WERI-Rb-1 (cell line): ENCODE results near the gene FAM227B.
"Not testable (repeated sequence)": the region's sequence is repeated elsewhere in the genome, so short reads cannot be mapped to it uniquely, and the experiment has no call there.

Experiments
- DNase-seq: peaks from one replicate; pipeline ENCODE4 v3.0.0-alpha.2; 2020
- H3K27ac ChIP-seq: fragments of 250-450 bp; sonication (Bioruptor Pico); 2 replicates; pipeline ENCODE4 v1.5.1; 2020; ENCODE audit warnings: mild to moderate bottlenecking, moderate library complexity
- H3K27me3 ChIP-seq: fragments of 250-450 bp; sonication (Bioruptor Pico); 2 replicates; pipeline ENCODE4 v1.5.1; 2021; ENCODE audit warnings: mild to moderate bottlenecking, low read depth, moderate library complexity; ENCODE audit not compliant: insufficient read depth, severe bottlenecking
- H3K36me3 ChIP-seq: fragments of 250-450 bp; sonication (Bioruptor Pico); 2 replicates; pipeline ENCODE4 v1.5.1; 2020; ENCODE audit warnings: mild to moderate bottlenecking, moderate library complexity
- H3K4me3 ChIP-seq: 2 replicates; pipeline ENCODE4 v1.5.1; 2011; ENCODE audit warnings: low read depth, mild to moderate bottlenecking, control low read depth, low read length
- H3K9me3 ChIP-seq: fragments of 250-450 bp; sonication (Bioruptor Pico); 2 replicates; pipeline ENCODE4 v1.5.1; 2021; ENCODE audit warnings: mild to moderate bottlenecking, moderate library complexity; ENCODE audit not compliant: severe bottlenecking
- TF ChIP-seq, protein P1 (sequence below): IDR thresholded peaks from 2 replicates; pipeline ENCODE4 v1.5.1; 2011; ENCODE audit warnings: low read depth, mild to moderate bottlenecking, control low read depth, inconsistent platforms, low read length

FAM227B gene

GRCh38 chr15:49418811-49419210, 201.8 kb downstream of the FAM227B start:
- H3K36me3 ChIP-seq, result no peaks in the 10 kb centered on the region
- DNase-seq, result no peak
- H3K27me3 ChIP-seq, result no peaks in the 10 kb centered on the region
- no peak overlapping the region for H3K4me3 ChIP-seq
- H3K9me3 ChIP-seq, result no peaks in the 10 kb centered on the region
- TF ChIP-seq, protein P1, sequence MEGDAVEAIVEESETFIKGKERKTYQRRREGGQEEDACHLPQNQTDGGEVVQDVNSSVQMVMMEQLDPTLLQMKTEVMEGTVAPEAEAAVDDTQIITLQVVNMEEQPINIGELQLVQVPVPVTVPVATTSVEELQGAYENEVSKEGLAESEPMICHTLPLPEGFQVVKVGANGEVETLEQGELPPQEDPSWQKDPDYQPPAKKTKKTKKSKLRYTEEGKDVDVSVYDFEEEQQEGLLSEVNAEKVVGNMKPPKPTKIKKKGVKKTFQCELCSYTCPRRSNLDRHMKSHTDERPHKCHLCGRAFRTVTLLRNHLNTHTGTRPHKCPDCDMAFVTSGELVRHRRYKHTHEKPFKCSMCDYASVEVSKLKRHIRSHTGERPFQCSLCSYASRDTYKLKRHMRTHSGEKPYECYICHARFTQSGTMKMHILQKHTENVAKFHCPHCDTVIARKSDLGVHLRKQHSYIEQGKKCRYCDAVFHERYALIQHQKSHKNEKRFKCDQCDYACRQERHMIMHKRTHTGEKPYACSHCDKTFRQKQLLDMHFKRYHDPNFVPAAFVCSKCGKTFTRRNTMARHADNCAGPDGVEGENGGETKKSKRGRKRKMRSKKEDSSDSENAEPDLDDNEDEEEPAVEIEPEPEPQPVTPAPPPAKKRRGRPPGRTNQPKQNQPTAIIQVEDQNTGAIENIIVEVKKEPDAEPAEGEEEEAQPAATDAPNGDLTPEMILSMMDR, result no peak
- no peak overlapping the region for H3K27ac ChIP-seq

DNA sequence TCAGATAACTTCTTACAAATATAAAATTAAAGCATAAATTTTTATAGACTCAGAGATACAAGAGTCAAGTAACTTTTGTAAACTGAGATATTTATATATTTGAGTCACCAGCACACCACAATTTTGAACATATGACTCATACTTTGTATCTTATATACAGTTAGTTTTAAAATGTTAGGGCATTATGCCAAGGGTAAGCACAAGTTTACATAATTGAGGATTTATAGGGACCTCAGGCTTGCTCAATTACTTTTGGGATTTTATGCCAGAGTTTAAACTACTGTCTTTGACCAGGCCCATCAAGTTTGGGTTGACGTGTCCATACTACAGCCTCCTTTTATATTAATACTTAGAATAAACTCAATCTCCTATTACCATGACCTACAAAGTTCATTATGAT, 205.0 kb downstream of the FAM227B start:
- no peak overlapping the region for H3K4me3 ChIP-seq
- H3K36me3 ChIP-seq, result no peaks in the 10 kb centered on the region
- no peak overlapping the region for H3K27ac ChIP-seq
- no peak for DNase-seq
- TF ChIP-seq, protein P1, result no peak
- no peaks in the 10 kb centered on the region for H3K9me3 ChIP-seq
- H3K27me3 ChIP-seq, result no peaks in the 10 kb centered on the region

GRCh38 chr15:49415149-49415548, 205.5 kb downstream of the FAM227B start:
- H3K36me3 ChIP-seq, result no peaks in the 10 kb centered on the region
- no peak for DNase-seq
- no peaks in the 10 kb centered on the region for H3K9me3 ChIP-seq
- no peaks in the 10 kb centered on the region for H3K27me3 ChIP-seq
- H3K4me3 ChIP-seq, result no peak overlapping the region
- H3K27ac ChIP-seq, result no peak overlapping the region
- TF ChIP-seq, protein P1, result no peak

- TF ChIP-seq, protein P1, result no peak
These were observed 207.8 kb downstream of the FAM227B start for GRCh38 chr15:49412797-49413196.

GRCh38 chr15:49410641-49411040, 210.0 kb downstream of the FAM227B start:
- H3K4me3 ChIP-seq, result no peak overlapping the region
- no peak overlapping the region for H3K27ac ChIP-seq
- H3K9me3 ChIP-seq, result no peaks in the 10 kb centered on the region
- TF ChIP-seq, protein P1, result no peak
- no peaks in the 10 kb centered on the region for H3K36me3 ChIP-seq
- DNase-seq, result no peak
- no peaks in the 10 kb centered on the region for H3K27me3 ChIP-seq

More at GRCh38 chr15:49412797-49413196, 207.8 kb downstream of the FAM227B start:
- Histone ChIP-seq H3K9me3 (no peaks in the 10 kb centered on the region), H3K27me3 (no peaks in the 10 kb centered on the region), H3K4me3 (no peak overlapping the region), H3K27ac (no peak overlapping the region), H3K36me3 (no peaks in the 10 kb centered on the region)
- DNase-seq, result no peak

DNA sequence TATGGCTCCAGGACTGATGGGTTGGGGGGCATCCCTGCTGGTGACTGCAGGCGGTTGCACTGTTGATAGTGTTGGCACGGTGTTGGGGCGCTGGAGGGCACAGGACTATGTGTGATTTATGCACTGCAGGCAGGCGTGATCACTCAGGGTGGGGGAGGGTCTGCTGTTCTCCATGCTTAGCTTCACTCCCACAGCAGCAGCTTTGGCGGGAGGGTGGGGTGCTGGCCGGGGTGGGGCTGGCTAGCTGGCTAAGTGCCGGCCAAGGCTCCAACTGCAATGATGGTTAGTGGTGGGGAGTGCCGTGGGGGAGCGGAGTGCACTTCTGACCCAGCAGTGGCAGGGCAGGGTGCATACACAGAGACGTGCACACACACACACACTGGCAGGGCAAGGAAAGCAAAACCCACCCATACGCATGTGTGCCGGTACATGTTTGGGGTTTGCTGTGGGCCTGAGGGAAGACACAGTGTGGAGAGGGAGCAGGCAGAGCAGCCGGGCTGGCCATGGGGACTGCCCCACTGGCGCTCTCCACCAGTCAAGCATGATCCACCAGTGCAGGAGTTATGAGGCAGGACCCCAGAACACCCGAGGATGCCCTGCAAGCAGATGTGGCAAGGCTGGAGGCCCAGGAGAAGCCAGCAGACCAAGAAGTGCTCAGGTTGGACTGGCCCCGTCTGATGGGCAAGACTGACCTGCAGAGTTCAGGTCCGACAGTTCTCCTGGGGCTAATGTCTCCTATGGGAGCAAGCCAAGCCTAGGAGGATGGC, 214.1 kb downstream of the FAM227B start:
- H3K36me3 ChIP-seq, result no peaks in the 10 kb centered on the region
- no peak overlapping the region for H3K27ac ChIP-seq
- H3K4me3 ChIP-seq, result no peak overlapping the region
- DNase-seq, result no peak
- TF ChIP-seq, protein P1, result no peak
- no peaks in the 10 kb centered on the region for H3K9me3 ChIP-seq
- no peaks in the 10 kb centered on the region for H3K27me3 ChIP-seq

- DNase-seq, H3K4me3 ChIP-seq, H3K36me3 ChIP-seq, H3K9me3 ChIP-seq, H3K27ac ChIP-seq, H3K27me3 ChIP-seq: not testable (repeated sequence)
These were observed 217.9 kb downstream of the FAM227B start for GRCh38 chr15:49402515-49403296.
